Stimulated activated CD8-positive, alpha-beta memory T cell treated with anti-CD3 and anti-CD28 coated beads, Interleukin-4, amount 100 ng/mL, for 1 hour (primary cell): ENCODE results near the gene PPFIA3.
"Not testable (repeated sequence)": the region's sequence is repeated elsewhere in the genome, so short reads cannot be mapped to it uniquely, and the experiment has no call there.

Experiments
- DNase-seq, 2 donors: peaks; one replicate each; pipeline ENCODE4 v3.0.0-alpha.2; 2020; ENCODE audit warnings: low read depth in 2 of 2, low spot score in 1 of 2

The PPFIA3 gene

GRCh38 chr19:49123285-49123684, 3.9 kb downstream of the PPFIA3 start:
- not testable (repeated sequence) for DNase-seq

GRCh38 chr19:49125025-49125731, 5.8 kb downstream of the PPFIA3 start:
- DNase-seq, result no peak

- DNase-seq, result no peak
Observed at GRCh38 chr19:49126575-49126974, 7.2 kb downstream of the PPFIA3 start.

GRCh38 chr19:49127225-49127624, 7.9 kb downstream of the PPFIA3 start:
- DNase-seq, result not testable (repeated sequence)

- DNase-seq, result peak; percentile 79 to 86
Observed at GRCh38 chr19:49127674-49128544, 8.6 kb downstream of the PPFIA3 start.

- no peak for DNase-seq
Observed at GRCh38 chr19:49128545-49129237, 9.3 kb downstream of the PPFIA3 start.

GRCh38 chr19:49129238-49129583, 9.9 kb downstream of the PPFIA3 start:
- no peak for DNase-seq

GRCh38 chr19:49130325-49130724, 11.0 kb downstream of the PPFIA3 start:
- no peak for DNase-seq

- DNase-seq, result no peak
Observed at GRCh38 chr19:49132974-49133609, 13.7 kb downstream of the PPFIA3 start.

GRCh38 chr19:49133621-49134454, 14.5 kb downstream of the PPFIA3 start:
- no peak for DNase-seq

GRCh38 chr19:49135686-49136085, 16.3 kb downstream of the PPFIA3 start:
- DNase-seq, result no peak

GRCh38 chr19:49136771-49137171, 17.4 kb downstream of the PPFIA3 start:
- DNase-seq, result no peak

- DNase-seq, result no peak
Observed at GRCh38 chr19:49140951-49141350, 21.6 kb downstream of the PPFIA3 start.

GRCh38 chr19:49141352-49141751, 22.0 kb downstream of the PPFIA3 start:
- no peak for DNase-seq

- DNase-seq, result peak in 1 of 2 donors; percentile 23
Observed at GRCh38 chr19:49142866-49143335, 23.6 kb downstream of the PPFIA3 start.

- peak; percentile 55 to 57 for DNase-seq
Observed at GRCh38 chr19:49145573-49146407, 26.4 kb downstream of the PPFIA3 start.

- DNase-seq, result not testable (repeated sequence)
Observed at GRCh38 chr19:49146408-49146770, 27.0 kb downstream of the PPFIA3 start.

- DNase-seq, result no peak
Observed at GRCh38 chr19:49148044-49148682, 28.8 kb downstream of the PPFIA3 start.
